KMS-11 (cell line): ENCODE data around the gene CPNE2.
A peak's percentile ranks its signal among the peaks of the same experiment; 100 is the strongest.

Experiments used
- H2AFZ ChIP-seq: fragments of 200-600 bp; sonication (generic); 2 replicates; pipeline ENCODE4 v1.6.1; 2016; ENCODE audit warnings: antibody characterized with exemption, mixed run types, low read depth
- H3K27ac ChIP-seq: fragments of 200-600 bp; sonication (generic); 2 replicates; pipeline ENCODE4 v1.6.1; 2016; ENCODE audit warnings: mild to moderate bottlenecking, mixed run types
- H3K27me3 ChIP-seq: fragments of 200-600 bp; sonication (generic); 2 replicates; pipeline ENCODE4 v1.6.1; 2017; ENCODE audit warnings: mild to moderate bottlenecking, low read depth, mixed run types, moderate library complexity; ENCODE audit not compliant: insufficient read depth
- H3K36me3 ChIP-seq: fragments of 200-600 bp; sonication (generic); 2 replicates; pipeline ENCODE4 v1.6.1; 2017; ENCODE audit warnings: mild to moderate bottlenecking, mixed run types; ENCODE audit not compliant: insufficient read depth
- H3K4me1 ChIP-seq: fragments of 200-600 bp; sonication (generic); 2 replicates; pipeline ENCODE4 v1.6.1; 2016; ENCODE audit warnings: mild to moderate bottlenecking, low read depth, mixed run types; ENCODE audit not compliant: poor library complexity, severe bottlenecking
- H3K4me2 ChIP-seq: fragments of 200-600 bp; sonication (generic); 2 replicates; pipeline ENCODE4 v1.7.0; 2016; ENCODE audit warnings: mild to moderate bottlenecking, mixed run types
- H3K4me3 ChIP-seq: fragments of 200-600 bp; sonication (generic); IDR thresholded peaks from 2 replicates; pipeline ENCODE4 v1.6.1; 2017; ENCODE audit warnings: low read depth, low read length, mixed read lengths; ENCODE audit not compliant: insufficient read depth
- H3K79me2 ChIP-seq: fragments of 200-600 bp; sonication (generic); 2 replicates; pipeline ENCODE4 v1.6.1; 2016; ENCODE audit warnings: low read depth, mixed run types; ENCODE audit not compliant: insufficient read depth
- H3K9ac ChIP-seq: fragments of 200-600 bp; sonication (generic); 2 replicates; pipeline ENCODE4 v1.6.1; 2016; ENCODE audit warnings: mild to moderate bottlenecking, mixed run types
- H4K20me1 ChIP-seq: fragments of 200-600 bp; sonication (generic); 2 replicates; pipeline ENCODE4 v1.6.1; 2016; ENCODE audit warnings: mild to moderate bottlenecking, mixed run types; ENCODE audit not compliant: insufficient read depth
- TF ChIP-seq, protein P1 (sequence below): fragments of 200-600 bp; sonication (generic); conservative IDR thresholded peaks from 2 replicates; pipeline ENCODE4 v1.6.1; 2017; ENCODE audit warnings: low read depth, mild to moderate bottlenecking, antibody characterized with exemption, low read length, moderate library complexity, mixed read lengths

CPNE2 gene

DNA sequence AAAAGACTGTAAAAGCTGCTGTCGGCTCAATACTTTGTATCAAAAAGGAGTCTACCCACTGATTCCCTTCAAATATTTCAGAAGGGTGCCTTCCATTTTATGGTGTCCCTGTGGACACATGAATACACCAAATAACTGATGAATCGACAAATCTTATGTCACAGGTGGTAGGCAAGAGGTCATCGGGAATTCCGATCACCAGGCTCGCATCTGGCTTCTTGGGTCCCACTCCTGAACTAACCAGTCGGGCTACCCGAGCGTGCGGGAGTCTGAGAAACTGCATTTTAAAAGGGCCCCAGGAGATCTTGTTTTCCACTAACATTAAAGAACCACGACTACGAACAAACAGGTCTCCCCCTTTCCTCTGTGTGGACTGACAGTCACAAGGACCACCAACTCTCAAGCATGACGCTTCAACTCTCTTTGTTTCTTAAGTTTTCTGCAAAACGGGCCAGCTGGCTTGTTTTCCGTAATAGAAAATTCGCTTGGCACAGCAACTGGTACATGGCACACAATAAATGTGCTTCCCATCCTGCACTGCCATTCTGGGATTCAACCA, 92.6 kb downstream of the CPNE2 start:
- Histone ChIP-seq H2AFZ (peak overlapping the region; percentile 89), H3K79me2 (peaks cover 78% of the 10 kb centered on the region)

DNA sequence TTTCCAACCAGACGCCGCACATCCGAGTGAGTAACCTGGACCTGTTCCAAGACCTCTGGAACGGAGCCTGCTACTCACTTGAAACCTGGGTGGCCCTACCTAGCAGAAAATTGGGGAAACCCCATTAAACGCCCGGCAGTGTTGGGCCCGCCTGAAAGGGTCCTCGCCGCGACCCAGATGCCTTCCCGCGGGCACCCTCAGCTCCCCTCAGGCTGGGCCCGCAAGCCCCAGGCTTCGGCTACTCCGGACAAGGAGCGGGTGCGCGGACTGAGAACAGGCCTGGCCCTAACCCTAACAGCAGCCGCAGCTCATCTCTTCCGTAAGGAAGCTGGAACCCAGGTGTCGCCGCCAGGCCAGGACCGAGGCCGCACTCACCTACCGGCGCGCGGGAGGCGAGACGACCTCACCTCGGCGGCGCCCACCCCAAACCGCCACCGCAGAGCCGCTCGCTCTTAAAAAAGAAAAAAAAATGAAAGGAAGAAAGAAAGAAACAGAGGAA, 93.1 kb downstream of the CPNE2 start:
- Histone ChIP-seq H3K27ac (peak overlapping the region; percentile 72), H3K36me3 (no peaks in the 10 kb centered on the region), H3K4me3 (no peak overlapping the region), H3K79me2 (peaks cover 80% of the 10 kb centered on the region), H3K4me1 (peaks cover 26% of the 10 kb centered on the region), H3K27me3 (no peaks in the 10 kb centered on the region), H4K20me1 (no peaks in the 10 kb centered on the region), H2AFZ (peak overlapping the region; percentile 89), H3K9ac (peak overlapping the region; percentile 76; the same call in 1 of the 2 replicates), H3K4me2 (peak overlapping the region; percentile 62)
- TF ChIP-seq, protein P1, sequence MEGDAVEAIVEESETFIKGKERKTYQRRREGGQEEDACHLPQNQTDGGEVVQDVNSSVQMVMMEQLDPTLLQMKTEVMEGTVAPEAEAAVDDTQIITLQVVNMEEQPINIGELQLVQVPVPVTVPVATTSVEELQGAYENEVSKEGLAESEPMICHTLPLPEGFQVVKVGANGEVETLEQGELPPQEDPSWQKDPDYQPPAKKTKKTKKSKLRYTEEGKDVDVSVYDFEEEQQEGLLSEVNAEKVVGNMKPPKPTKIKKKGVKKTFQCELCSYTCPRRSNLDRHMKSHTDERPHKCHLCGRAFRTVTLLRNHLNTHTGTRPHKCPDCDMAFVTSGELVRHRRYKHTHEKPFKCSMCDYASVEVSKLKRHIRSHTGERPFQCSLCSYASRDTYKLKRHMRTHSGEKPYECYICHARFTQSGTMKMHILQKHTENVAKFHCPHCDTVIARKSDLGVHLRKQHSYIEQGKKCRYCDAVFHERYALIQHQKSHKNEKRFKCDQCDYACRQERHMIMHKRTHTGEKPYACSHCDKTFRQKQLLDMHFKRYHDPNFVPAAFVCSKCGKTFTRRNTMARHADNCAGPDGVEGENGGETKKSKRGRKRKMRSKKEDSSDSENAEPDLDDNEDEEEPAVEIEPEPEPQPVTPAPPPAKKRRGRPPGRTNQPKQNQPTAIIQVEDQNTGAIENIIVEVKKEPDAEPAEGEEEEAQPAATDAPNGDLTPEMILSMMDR: no peak

More for the DNA sequence above, 92.6 kb downstream of the CPNE2 start:
- peak overlapping the region; percentile 62 for H3K4me2 ChIP-seq
- no peaks in the 10 kb centered on the region for H3K27me3 ChIP-seq
- peak overlapping the region; percentile 72 for H3K27ac ChIP-seq
- H3K4me1 ChIP-seq: peaks cover 26% of the 10 kb centered on the region
- H4K20me1 ChIP-seq: no peaks in the 10 kb centered on the region
- H3K36me3 ChIP-seq: no peaks in the 10 kb centered on the region
- TF ChIP-seq, protein P1: no peak
- no peak overlapping the region for H3K4me3 ChIP-seq
- peak overlapping the region; percentile 76; the same call in 1 of the 2 replicates for H3K9ac ChIP-seq

DNA sequence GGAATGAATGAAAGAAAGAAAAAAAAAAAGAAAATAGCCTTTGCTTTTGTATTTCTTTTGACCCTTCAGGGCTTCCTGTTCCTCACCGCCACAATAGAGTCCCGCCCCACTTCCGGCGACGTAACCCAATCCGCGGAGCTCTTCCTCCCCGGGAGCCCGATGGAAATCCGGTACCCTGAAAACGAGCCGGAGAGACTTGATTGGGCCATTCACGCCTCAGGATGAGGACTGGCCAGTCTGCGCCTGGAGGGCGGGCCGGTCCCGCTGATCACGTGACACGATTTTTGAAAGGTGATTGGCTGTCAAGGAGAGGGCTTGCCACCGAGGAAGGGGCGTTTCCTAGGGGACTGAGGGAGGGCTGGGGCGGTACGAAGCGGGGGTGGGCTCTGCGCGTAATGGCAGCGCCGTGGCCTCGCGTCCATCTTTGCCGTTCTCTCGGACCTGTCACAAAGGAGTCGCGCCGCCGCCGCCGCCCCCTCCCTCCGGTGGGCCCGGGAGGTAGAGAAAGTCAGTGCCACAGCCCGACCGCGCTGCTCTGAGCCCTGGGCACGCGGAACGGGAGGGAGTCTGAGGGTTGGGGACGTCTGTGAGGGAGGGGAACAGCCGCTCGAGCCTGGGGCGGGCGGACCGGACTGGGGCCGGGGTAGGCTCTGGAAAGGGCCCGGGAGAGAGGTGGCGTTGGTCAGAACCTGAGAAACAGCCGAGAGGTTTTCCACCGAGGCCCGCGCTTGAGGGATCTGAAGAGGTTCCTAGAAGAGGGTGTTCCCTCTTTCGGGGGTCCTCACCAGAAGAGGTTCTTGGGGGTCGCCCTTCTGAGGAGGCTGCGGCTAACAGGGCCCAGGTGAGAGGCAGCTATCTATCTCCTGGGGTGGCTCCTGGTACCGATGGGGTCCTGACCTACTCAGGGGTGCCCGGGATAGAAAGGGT, 93.8 kb downstream of the CPNE2 start, which contains the start of the genes PSME3IP1 and RSPRY1:
TSS of gene PSME3IP1 (minus strand) at position 95 of the 927 bp plus-strand sequence. CDS start 12,185 bp downstream, outside the sequence.
TSS of gene RSPRY1 (plus strand) at position 385 of the 927 bp plus-strand sequence. CDS start 18,330 bp downstream, outside the sequence.
- Histone ChIP-seq H4K20me1 (no peaks in the 10 kb centered on the region), H3K4me3 (no peak within 1 kb of the TSS), H3K36me3 (no peaks in the 10 kb centered on the region), H3K79me2 (peaks cover 83% of the 10 kb centered on the region), H3K27ac (peak within 1 kb of the TSS; percentile 72), H3K4me2 (peak within 1 kb of the TSS; percentile 91), H3K27me3 (no peaks in the 10 kb centered on the region), H2AFZ (peak within 1 kb of the TSS; percentile 89), H3K4me1 (peaks cover 34% of the 10 kb centered on the region), H3K9ac (peak within 1 kb of the TSS; percentile 76; the same call in 1 of the 2 replicates)
- TF ChIP-seq, protein P1: no peak
